HepG2 (cell line): Measurements from ENCODE around the gene CCDC83. TPM values are rescaled to one million over a fixed set of nuclear protein-coding genes. Genes with fewer than 3 reads are reported as not detected.

Experiments used
- ATAC-seq: fragments of 200-7000 bp; cut with Tn5 transposase; 3 replicates; pipeline ENCODE4 v1.9.1; 2020; ENCODE audit warnings: mild to moderate bottlenecking, moderate library complexity
- BruUV-seq: library from RNA; stranded (reverse); fragments of 400-500 nt; replicated peaks from 2 replicates; lab custom pipeline; 2021; lab: Mats Ljungman, UMichigan
- CTCF ChIA-PET: fragments of 300-600 bp; formaldehyde crosslinking; extraction: SDS; loops from one replicate; lab custom pipeline; 2021; ENCODE audit warnings: low total read pairs, inconsistent platforms, low intra/inter-chr PET ratio; lab: Yijun Ruan, JAX
- POLR2A ChIA-PET: fragments of 350-600 bp; sonication (Branson Sonifier 250); formaldehyde crosslinking; loops from one replicate; lab custom pipeline; 2020; ENCODE audit warnings: antibody characterized with exemption, inconsistent platforms; lab: Yijun Ruan, JAX
- DNase-seq: peaks from one replicate; pipeline ENCODE4 v3.0.0-alpha.2; 2015; ENCODE audit warnings: low spot score
- FAIRE-seq: peaks from 3 replicates; lab custom pipeline; 2011; peaks lifted over from hg19 to GRCh38; lab: Jason Lieb, UNC
- H2AFZ ChIP-seq: one replicate; pipeline ENCODE4 v1.6.1; 2011; ENCODE audit warnings: low read length, inconsistent platforms
- H3K27ac ChIP-seq: fragments of 300-600 bp; 3 replicates; pipeline ENCODE4 v1.8.0; 2011; ENCODE audit warnings: mixed run types, mild to moderate bottlenecking, mixed read lengths, low read length, inconsistent platforms; ENCODE audit not compliant: insufficient read depth; ENCODE audit errors: extremely low read length
- H3K27me3 ChIP-seq, 2 experiments: fragments of 200-600 bp in 1 of 2; 2 replicates in 1 of 2; 3 replicates in 1 of 2; pipeline versions ENCODE4 v1.6.0 to v1.8.0; 2011; ENCODE audit warnings: low read length in 2 of 2, mild to moderate bottlenecking in 2 of 2, moderate library complexity in 2 of 2, inconsistent platforms in 1 of 2; ENCODE audit not compliant: insufficient read depth in 2 of 2, control insufficient read depth in 1 of 2
- H3K36me3 ChIP-seq, 2 experiments: fragments of 200-600 bp in 1 of 2; replicated peaks in 1 of 2; 2 replicates in 1 of 2; 3 replicates in 1 of 2; pipeline versions ENCODE4 v1.5.1 to v1.8.0; 2011; ENCODE audit warnings: low read length in 2 of 2, inconsistent platforms in 1 of 2; ENCODE audit not compliant: insufficient read depth in 2 of 2, control insufficient read depth in 1 of 2
- H3K4me1 ChIP-seq: 2 replicates; pipeline ENCODE4 v1.5.1; 2012; ENCODE audit warnings: low read length, inconsistent platforms; ENCODE audit not compliant: insufficient read depth
- H3K4me2 ChIP-seq: 2 replicates; pipeline ENCODE4 v1.6.0; 2011; ENCODE audit warnings: low read depth, low read length, inconsistent platforms
- H3K4me3 ChIP-seq, 3 experiments: fragments of 200-600 bp in 1 of 3; sonication (generic), shearing (Covaris generic) in 1 of 3; replicated peaks in 1 of 3; 2 replicates each; pipeline ENCODE4 v1.5.1; 2011 to 2016; ENCODE audit warnings: low read length in 3 of 3, inconsistent platforms in 2 of 3, low read depth in 2 of 3, mild to moderate bottlenecking in 2 of 3, control low read depth in 1 of 3, mixed read lengths in 1 of 3; ENCODE audit not compliant: insufficient read depth in 1 of 3
- H3K79me2 ChIP-seq: one replicate; pipeline ENCODE4 v1.6.1; 2011; ENCODE audit warnings: low read length, inconsistent platforms; ENCODE audit not compliant: insufficient read depth
- H3K9ac ChIP-seq: 2 replicates; pipeline ENCODE4 v1.6.0; 2011; ENCODE audit warnings: mild to moderate bottlenecking, low read depth, low read length, inconsistent platforms; ENCODE audit not compliant: insufficient read depth
- H3K9me3 ChIP-seq: 2 replicates; pipeline ENCODE4 v1.5.1; 2012; ENCODE audit warnings: mild to moderate bottlenecking, low read length
- H4K20me1 ChIP-seq: 2 replicates; pipeline ENCODE4 v1.6.0; 2011; ENCODE audit warnings: inconsistent platforms, mild to moderate bottlenecking, low read length, moderate library complexity; ENCODE audit not compliant: insufficient read depth
- ATAD3A ChIP-seq: sonication (generic); formaldehyde crosslinking; IDR thresholded peaks from 2 replicates; pipeline ENCODE4 v1.4.0; 2020; ENCODE audit warnings: missing genetic modification reagents
- ATF1 ChIP-seq: IDR thresholded peaks from 2 replicates; pipeline ENCODE4 v1.6.1; 2016; ENCODE audit warnings: mild to moderate bottlenecking, control low read depth
- EED ChIP-seq: sonication (generic); formaldehyde crosslinking; IDR thresholded peaks from 2 replicates; pipeline ENCODE4 v1.5.0; 2020; ENCODE audit warnings: mild to moderate bottlenecking, missing genetic modification reagents
- GFI1 ChIP-seq: sonication (generic); formaldehyde crosslinking; IDR thresholded peaks from 2 replicates; pipeline ENCODE4 v1.5.0; 2020; ENCODE audit warnings: missing genetic modification reagents, mild to moderate bottlenecking, borderline replicate concordance
- MED13 ChIP-seq: sonication (generic); formaldehyde crosslinking; IDR thresholded peaks from 2 replicates; pipeline ENCODE4 v1.5.0; 2020; ENCODE audit warnings: missing genetic modification reagents
- MTF2 ChIP-seq: sonication (generic); formaldehyde crosslinking; IDR thresholded peaks from 2 replicates; pipeline ENCODE4 v1.5.0; 2020; ENCODE audit warnings: missing genetic modification reagents, borderline replicate concordance
- SIN3B ChIP-seq: fragments of 150-350 bp; IDR thresholded peaks from 2 replicates; pipeline ENCODE4 v1.6.1; 2014; ENCODE audit warnings: low read length
- WGBS: methylation state at CpG from one replicate; pipeline ENCODE4 v1.1.6; 2017; ENCODE audit warnings: low lambda C conversion rate; 5-methylcytosine and 5-hydroxymethylcytosine counted together
- in situ Hi-C: cut with HindIII; loops from 2 replicates; pipeline ENCODE4 v1.10.0; 2017; ENCODE audit warnings: low pct_unique_long_range_greater_than_20kb; ENCODE audit not compliant: extremely low pct_ligation_motif_present
- intact Hi-C: fragments of 100-400 bp; cut with micrococcal nuclease; formaldehyde crosslinking; loops from one replicate; pipeline ENCODE4 v1.10.0; 2022; ENCODE audit not compliant: unreplicated experiment
- polyA plus RNA-seq, 8 experiments: library from polyadenylated mRNA; depleted of rRNA in 3 of 8; stranded (reverse) in 7 of 8; unstranded in 1 of 8; fragments of >200 nt; fragmentation: Illumina TruSeq in 4 of 8; extraction: Trizol in 4 of 8; gene quantifications; 2 replicates each; pipeline versions ENCODE4 v1.2.1 to v1.2.3, GENCODE V29; 2011 to 2016; ENCODE audit warnings: low read depth in 4 of 8, missing spikeins in 1 of 8, mixed read lengths in 1 of 8; ENCODE audit not compliant: insufficient read depth in 1 of 8
- total RNA-seq, 5 experiments: library from RNA; depleted of rRNA; stranded (reverse); fragments of >200 nt; fragmentation: Illumina TruSeq; extraction: Trizol; gene quantifications; 2 replicates each; pipeline ENCODE4 v1.2.3, GENCODE V29; 2016; ENCODE audit warnings: low read depth in 1 of 5
- TF ChIP-seq, protein P1 (sequence below), 2 experiments: fragments of 450-650 bp in 1 of 2; sonication (generic) in 1 of 2; formaldehyde crosslinking; IDR thresholded peaks; 2 replicates each; pipeline versions ENCODE4 v1.5.0 to v1.8.0; 2020 to 2022; ENCODE audit warnings: mild to moderate bottlenecking in 1 of 2, missing genetic modification reagents in 1 of 2

Gene CCDC83
- total and polyA plus RNA-seq, 2 of the 13 experiments (the other 11 are each of a cell fraction or from before 2014, with no cell fraction given), result not detected

GRCh38 chr11:85884581-85885021 lies 29.4 kb downstream of the CCDC83 start:
- Histone ChIP-seq H2AFZ (no peak overlapping the region), H3K9me3 (no peaks in the 10 kb centered on the region), H3K27ac (no peak overlapping the region), H3K4me1 (peaks cover 17% of the 10 kb centered on the region), H3K27me3 (no peaks in the 10 kb centered on the region), H4K20me1 (no peaks in the 10 kb centered on the region), H3K4me3 (no peak overlapping the region), H3K4me2 (no peak overlapping the region), H3K9ac (no peak overlapping the region), H3K36me3 (no peaks in the 10 kb centered on the region), H3K79me2 (no peaks in the 10 kb centered on the region)
- FAIRE-seq (no peak), ATAC-seq (no peak), DNase-seq (no peak)
- CTCF ChIA-PET, result no interaction called here
- intact Hi-C loops, result no loop called here
- no peak for TF ChIP-seq MED13 (CRISPR knock-in tag)
- TF ChIP-seq SIN3B, result no peak
- no peak for TF ChIP-seq ATAD3A
- TF ChIP-seq ATF1 (CRISPR knock-in tag), result no peak
- TF ChIP-seq, protein P1, sequence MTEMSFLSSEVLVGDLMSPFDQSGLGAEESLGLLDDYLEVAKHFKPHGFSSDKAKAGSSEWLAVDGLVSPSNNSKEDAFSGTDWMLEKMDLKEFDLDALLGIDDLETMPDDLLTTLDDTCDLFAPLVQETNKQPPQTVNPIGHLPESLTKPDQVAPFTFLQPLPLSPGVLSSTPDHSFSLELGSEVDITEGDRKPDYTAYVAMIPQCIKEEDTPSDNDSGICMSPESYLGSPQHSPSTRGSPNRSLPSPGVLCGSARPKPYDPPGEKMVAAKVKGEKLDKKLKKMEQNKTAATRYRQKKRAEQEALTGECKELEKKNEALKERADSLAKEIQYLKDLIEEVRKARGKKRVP (CRISPR knock-in tag; IDR thresholded peaks at IDR 0.05), result no peak
- TF ChIP-seq MTF2 (CRISPR knock-in tag), result no peak
- no peak for TF ChIP-seq EED (CRISPR knock-in tag)
- no peak for TF ChIP-seq GFI1 (CRISPR knock-in tag)
- BruUV-seq, result no TSS peak
- POLR2A ChIA-PET, result no interaction called here
- 56% methylated on average over 4 of the region's 4 CpGs for WGBS
- in situ Hi-C loops, result no loop called here
